Activated CD4-positive, alpha-beta T cell treated with anti-CD3 and anti-CD28 coated beads for 4 hours (primary cell): Measurements from ENCODE around the gene FRMD6.

Experiments used
- DNase-seq, 2 donors: peaks; one replicate each; pipeline ENCODE4 v3.0.0-alpha.2; 2020

The FRMD6 gene

DNA sequence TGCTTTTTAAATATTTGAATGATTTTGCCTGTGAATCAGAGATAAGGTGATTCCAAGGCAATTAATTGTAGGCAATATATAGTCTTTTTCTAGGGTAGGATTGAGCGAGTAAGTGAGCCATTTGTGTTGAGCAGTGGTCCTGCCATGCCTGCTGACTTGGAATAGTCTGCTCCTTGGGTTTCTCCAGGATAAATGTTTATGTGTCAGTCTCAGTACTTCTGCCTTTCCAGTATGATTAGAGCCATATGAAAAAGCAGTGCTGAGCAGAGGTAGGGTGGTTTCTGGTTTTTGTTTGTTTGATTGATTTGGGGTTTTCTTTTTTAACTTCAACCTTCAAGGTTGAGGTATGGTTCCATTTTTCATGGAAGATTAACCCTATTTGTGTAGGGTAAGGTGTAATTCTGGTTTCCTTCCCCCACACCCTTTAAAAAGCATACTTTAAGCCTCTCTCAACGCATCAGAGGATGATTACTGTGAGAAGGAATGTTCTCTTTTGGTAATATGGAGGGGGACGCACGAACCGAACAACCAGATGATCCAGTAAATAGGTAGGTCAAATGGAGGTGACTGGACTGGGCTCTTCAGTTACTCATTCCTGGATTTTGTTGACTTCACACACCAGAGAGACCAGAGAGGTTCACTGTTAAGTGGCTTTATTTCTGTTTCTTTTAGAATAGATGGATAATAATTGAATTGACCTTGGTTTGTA is 22.7 kb downstream of the FRMD6 start:
- DNase-seq = no peak

- no peak for DNase-seq
Observed at GRCh38 chr14:51676549-51676948, 24.8 kb downstream of the FRMD6 start.

GRCh38 chr14:51677266-51677665 is 25.6 kb downstream of the FRMD6 start:
- no peak for DNase-seq

DNA sequence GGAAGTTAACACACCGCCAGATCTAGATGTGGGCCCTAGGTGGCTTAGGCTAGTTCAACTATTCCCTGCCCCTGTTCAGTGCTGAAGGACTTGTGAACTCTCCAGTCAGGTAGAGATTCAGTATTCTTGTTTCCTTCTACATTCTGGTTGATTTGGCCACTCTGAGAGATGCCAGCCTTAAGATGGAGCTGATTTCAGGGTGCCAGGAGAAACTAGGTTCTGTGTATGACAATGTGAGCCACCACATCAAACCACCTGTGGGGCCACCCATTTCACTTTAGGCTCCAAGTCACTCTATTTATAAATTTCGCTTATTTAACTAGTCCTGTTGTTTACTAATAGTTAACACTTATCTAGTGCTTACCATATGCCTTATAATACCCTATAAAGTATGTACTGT is 26.0 kb downstream of the FRMD6 start:
- DNase-seq = no peak

DNA sequence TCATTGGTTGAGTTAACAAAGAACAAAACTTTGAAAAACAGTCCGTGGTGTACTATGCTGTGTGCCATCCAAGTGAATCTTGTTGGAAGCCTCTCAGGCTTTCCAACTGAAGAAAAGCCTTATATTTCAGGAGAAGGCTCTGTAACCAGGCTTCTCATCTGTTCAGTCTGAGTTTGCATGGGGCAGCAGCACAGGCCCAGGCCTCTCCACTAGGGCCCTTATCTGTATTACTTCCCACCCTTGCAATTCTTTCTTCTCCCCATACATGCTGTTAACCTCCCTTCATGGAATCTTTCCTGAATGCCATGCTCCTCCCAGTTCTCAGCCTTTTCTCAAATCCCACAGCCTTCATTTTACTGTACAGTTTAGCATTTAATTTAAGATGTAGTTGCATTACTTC is 28.3 kb downstream of the FRMD6 start:
- no peak for DNase-seq

DNA sequence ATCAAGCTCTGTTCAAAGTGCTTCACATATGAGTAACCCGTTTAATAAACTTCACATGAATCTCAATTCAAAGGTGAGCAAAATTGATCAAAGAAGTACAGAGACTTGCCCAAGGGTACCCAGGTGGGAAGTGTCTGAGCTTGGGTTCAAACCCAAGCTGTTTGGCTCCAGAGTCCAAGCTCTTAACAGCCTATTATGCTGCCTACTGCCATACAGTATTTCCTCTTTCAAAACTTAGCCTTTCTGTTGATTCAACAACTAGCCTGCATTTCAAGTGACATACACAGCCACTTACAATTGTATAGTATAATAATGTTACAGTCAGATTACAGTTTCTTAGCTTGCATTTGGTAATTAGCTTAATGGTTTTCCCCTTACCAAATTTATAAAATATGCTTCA is 29.7 kb downstream of the FRMD6 start:
- DNase-seq = no peak

- no peak for DNase-seq
Observed at GRCh38 chr14:51682411-51682810, 30.7 kb downstream of the FRMD6 start.

- no peak for DNase-seq
Observed at GRCh38 chr14:51684760-51685159, 33.0 kb downstream of the FRMD6 start.

- no peak for DNase-seq
Observed at GRCh38 chr14:51691176-51691575, 39.5 kb downstream of the FRMD6 start.

GRCh38 chr14:51692646-51693045 is 40.9 kb downstream of the FRMD6 start:
- no peak for DNase-seq

DNA sequence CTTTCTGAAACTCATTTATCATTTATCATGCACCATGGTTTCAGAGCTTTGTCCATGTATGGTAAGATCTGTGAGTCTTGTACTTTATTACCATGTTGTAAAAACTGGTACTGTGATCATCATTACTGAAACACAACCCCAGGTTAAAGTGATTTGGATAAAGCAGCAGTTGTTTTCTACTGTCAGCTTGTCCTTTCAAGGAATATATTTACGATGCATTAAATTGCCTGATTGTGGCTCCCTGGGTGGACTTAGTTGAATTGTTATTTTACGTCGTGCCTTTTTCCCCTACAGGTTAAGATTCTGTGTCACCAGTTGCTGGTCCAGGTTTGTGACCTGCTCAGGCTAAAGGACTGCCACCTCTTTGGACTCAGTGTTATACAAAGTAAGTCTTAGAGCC is 46.1 kb downstream of the FRMD6 start:
- DNase-seq = no peak

GRCh38 chr14:51701951-51702350 is 50.2 kb downstream of the FRMD6 start:
- DNase-seq = no peak

DNA sequence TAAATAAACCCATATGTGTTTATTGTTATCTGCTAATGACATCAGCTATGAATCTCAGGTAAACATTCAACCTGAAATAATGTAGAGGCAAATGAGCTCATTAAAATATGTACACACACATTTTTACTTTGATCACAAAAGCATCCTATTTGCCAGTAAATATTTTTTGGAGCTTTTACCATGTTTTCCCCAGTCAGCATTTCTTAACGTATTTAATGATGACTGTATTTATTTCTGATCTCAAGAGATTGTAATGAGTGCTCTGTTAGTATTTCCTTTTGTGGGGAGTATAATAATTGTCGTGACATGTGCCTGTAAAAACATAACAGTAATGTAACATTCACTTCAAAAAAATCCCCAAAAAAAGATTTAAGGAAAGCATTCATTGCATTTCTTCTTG is 52.1 kb downstream of the FRMD6 start:
- no peak for DNase-seq

DNA sequence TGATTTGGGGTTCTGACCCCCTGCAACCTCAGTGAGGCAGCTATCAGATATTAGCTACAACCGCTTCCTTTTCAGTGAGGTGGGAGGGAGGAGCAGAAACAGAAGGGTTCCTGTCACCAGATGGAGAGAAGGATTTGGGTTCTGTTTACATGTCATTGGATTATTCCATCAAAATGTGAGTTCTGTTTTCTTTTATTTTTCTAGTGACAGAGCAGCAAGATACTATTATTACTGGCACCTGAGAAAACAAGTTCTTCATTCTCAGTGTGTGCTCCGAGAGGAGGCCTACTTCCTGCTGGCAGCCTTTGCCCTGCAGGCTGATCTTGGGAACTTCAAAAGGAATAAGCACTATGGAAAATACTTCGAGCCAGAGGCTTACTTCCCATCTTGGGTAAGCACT is 52.8 kb downstream of the FRMD6 start:
- no peak for DNase-seq

DNA sequence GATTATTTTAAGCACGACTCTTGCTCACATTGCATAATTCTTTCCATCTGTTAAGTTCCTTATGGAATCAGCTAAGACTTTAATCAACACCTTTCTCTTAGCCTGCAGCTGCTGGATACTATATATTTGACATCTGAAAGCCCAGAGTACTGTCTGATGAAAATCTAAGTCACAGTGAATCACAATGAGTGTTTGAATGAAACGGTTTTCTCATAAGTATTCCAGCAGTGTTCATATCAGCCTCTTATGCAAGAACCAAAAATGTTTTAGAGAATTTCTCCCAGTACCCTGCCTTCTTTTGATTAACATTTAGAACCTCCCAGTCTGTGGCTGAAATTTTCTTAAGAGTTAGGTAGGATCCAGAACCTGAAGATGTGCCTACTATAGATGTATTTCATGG is 55.6 kb downstream of the FRMD6 start:
- DNase-seq = no peak

GRCh38 chr14:51711505-51711904 is 59.8 kb downstream of the FRMD6 start:
- no peak for DNase-seq

- DNase-seq = no peak
Observed at GRCh38 chr14:51715250-51715649, 63.5 kb downstream of the FRMD6 start.

- no peak for DNase-seq
Observed at GRCh38 chr14:51715742-51716141, 64.0 kb downstream of the FRMD6 start.

DNA sequence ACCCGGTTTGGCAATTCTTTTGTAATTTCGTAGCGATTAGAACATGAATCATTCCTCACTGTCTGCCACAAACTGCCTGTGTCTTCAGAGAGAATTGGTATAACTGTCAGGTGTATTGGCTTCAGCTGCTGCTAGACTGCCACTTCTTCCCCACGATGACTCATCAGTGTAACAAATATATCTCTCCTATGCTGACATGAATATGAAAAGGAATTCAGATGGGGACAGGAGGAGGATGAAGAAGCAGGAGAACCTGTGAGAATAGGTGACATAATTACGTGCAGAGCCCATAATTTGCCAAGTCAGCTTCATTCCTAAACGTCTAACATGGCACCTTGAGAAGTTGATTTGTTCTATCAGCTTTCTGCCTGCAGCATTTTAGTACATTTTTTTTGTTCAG is 64.9 kb downstream of the FRMD6 start:
- no peak for DNase-seq

GRCh38 chr14:51717766-51718165 is 66.1 kb downstream of the FRMD6 start:
- no peak for DNase-seq

DNA sequence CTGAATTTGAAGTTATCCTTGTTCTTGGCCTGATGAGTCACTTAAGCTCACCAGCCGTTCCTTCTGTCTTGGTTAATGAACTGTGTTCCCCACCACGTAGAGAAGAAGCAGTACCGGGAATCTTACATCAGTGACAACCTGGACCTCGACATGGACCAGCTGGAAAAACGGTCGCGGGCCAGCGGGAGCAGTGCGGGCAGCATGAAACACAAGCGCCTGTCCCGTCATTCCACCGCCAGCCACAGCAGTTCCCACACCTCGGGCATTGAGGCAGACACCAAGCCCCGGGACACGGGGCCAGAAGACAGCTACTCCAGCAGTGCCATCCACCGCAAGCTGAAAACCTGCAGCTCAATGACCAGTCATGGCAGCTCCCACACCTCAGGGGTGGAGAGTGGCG is 68.2 kb downstream of the FRMD6 start:
- no peak for DNase-seq

DNA sequence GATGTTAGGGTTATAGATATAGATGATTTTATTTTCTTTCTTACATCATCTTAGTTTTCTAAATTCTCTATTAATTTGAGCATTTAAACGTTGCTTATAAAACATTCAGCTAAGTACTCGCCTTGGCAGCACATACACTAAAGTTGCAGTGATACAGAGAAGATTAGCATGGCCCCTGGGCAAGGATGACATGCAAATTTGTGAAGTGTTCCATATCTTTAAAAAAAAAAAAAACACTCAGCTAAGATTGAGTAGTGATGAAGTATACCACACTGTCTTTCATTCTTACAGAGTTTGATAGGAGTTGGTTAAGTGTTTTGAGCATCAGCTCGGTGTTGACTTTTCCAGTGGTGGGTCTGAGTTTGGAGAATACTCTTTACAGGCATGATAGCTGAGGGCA is 72.3 kb downstream of the FRMD6 start:
- no peak for DNase-seq

DNA sequence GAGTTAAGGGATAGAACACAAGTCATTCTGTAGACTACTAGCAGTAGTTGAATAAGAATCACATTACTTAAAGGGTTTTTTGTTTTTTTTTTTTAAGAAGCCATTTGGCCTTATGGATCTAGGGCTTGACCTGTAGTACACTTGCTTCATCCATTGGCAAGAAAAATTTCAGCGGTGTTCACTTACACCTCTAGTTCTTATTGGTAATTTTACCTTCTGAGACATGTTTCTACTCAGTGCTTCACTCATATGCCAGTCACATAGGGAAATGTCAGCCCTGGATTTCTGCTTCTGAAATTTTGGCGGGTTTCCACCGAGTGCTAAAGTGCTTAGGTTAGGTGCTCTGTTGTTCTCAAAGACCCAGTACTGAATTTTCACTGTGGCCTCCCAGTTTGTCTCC is 72.9 kb downstream of the FRMD6 start:
- DNase-seq = no peak

DNA sequence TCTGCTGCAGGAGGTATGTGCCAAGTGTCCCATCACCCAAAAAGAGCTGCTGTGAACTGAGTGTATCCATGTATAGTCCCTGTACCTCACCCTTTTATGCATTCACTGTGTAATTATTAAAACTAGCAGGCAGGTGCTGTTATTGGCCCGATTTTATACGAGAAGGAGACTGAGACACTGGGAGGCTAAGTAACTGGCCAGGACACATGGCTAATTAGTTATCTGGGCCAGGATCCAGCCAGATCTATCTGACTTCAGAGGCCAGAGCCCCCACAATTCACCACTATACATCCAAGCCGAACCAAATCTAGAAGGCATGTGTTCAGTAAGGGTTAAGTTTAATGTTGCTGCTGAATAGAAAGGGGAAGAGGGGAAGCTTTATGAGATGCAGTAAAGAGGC is 73.4 kb downstream of the FRMD6 start:
- no peak for DNase-seq

DNA sequence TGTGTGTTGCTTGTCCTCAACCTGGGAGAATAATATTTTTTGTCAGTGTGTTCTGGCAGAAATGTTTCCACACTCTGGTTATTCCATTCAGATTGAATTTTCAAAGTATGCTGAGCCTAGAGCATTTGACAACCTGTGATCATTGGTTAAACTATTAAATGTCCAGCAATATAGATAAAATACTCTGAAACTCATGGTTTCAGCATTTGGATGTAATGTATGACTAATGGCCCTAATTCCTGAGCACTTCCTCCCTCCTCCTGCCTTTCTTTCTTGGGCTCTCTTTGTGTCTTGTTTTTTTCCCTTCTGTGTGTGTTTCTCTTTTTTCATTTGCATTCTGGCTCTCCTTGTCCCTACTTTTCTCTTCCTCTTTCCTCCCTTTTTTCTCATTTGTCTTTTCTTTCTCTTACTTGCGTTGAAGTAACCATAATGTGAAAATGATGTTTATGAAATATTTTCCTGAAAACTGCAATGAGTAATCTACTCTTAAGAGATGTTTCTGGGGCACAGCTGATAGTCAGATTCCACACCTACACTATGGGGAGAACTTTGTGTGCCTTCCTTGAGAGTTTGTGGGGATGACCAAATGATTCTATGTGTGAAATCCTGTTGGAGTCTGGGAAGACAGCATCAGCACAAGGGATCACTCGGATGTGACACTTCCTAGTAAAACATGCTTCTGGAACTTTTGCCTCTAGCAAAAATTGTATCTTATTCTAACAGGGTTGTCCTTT is 74.6 kb downstream of the FRMD6 start:
- DNase-seq = no peak
